ES-I3 (cell line): Measurements from ENCODE around the gene SIRPB2.

Source experiments
- H3K36me3 ChIP-seq: 2 replicates; pipeline ENCODE4 v1.6.1; 2013; ENCODE audit warnings: mild to moderate bottlenecking, low read length, control low read depth, moderate library complexity; ENCODE audit not compliant: insufficient read depth
- H3K4me1 ChIP-seq: 2 replicates; pipeline ENCODE4 v1.6.1; 2013; ENCODE audit warnings: mild to moderate bottlenecking, control low read depth, low read length; ENCODE audit not compliant: insufficient read depth
- H3K9ac ChIP-seq: 2 replicates; pipeline ENCODE4 v1.6.1; 2013; ENCODE audit warnings: low read depth, mild to moderate bottlenecking, low read length, moderate library complexity
- H3K9me3 ChIP-seq: 2 replicates; pipeline ENCODE4 v1.6.1; 2013; ENCODE audit warnings: mild to moderate bottlenecking, low read length, moderate library complexity; ENCODE audit not compliant: control insufficient read depth, insufficient read depth

SIRPB2 gene

GRCh38 chr20:1456300-1456699 lies 34.9 kb downstream of the SIRPB2 start:
- peaks cover 60% of the 10 kb centered on the region for H3K36me3 ChIP-seq
- peaks cover 15% of the 10 kb centered on the region for H3K9me3 ChIP-seq
- H3K4me1 ChIP-seq: no peaks in the 10 kb centered on the region
- no peak overlapping the region for H3K9ac ChIP-seq

- Histone ChIP-seq H3K9me3 (peaks cover 23% of the 10 kb centered on the region), H3K4me1 (no peaks in the 10 kb centered on the region), H3K9ac (no peak overlapping the region), H3K36me3 (peaks cover 70% of the 10 kb centered on the region)
Measured at GRCh38 chr20:1450926-1451491, 40.2 kb downstream of the SIRPB2 start.

- Histone ChIP-seq H3K36me3 (peaks cover 64% of the 10 kb centered on the region), H3K9me3 (peaks cover 23% of the 10 kb centered on the region), H3K4me1 (no peaks in the 10 kb centered on the region), H3K9ac (no peak overlapping the region)
Measured at GRCh38 chr20:1449370-1449769, 41.9 kb downstream of the SIRPB2 start.

GRCh38 chr20:1448081-1448620 lies 43.1 kb downstream of the SIRPB2 start:
- peaks cover 61% of the 10 kb centered on the region for H3K36me3 ChIP-seq

GRCh38 chr20:1446536-1446935 lies 44.7 kb downstream of the SIRPB2 start:
- Histone ChIP-seq H3K36me3 (peaks cover 52% of the 10 kb centered on the region), H3K4me1 (no peaks in the 10 kb centered on the region), H3K9me3 (peaks cover 10% of the 10 kb centered on the region), H3K9ac (no peak overlapping the region)

More at GRCh38 chr20:1448081-1448620, 43.1 kb downstream of the SIRPB2 start:
- Histone ChIP-seq H3K9me3 (peaks cover 17% of the 10 kb centered on the region), H3K9ac (no peak overlapping the region), H3K4me1 (no peaks in the 10 kb centered on the region)

GRCh38 chr20:1443085-1443484 lies 48.1 kb downstream of the SIRPB2 start:
- Histone ChIP-seq H3K9ac (no peak overlapping the region), H3K4me1 (no peaks in the 10 kb centered on the region), H3K36me3 (peaks cover 29% of the 10 kb centered on the region), H3K9me3 (no peaks in the 10 kb centered on the region)

GRCh38 chr20:1442304-1442703 lies 48.9 kb downstream of the SIRPB2 start:
- H3K4me1 ChIP-seq: no peaks in the 10 kb centered on the region
- peaks cover 28% of the 10 kb centered on the region for H3K36me3 ChIP-seq

GRCh38 chr20:1441133-1441532 lies 50.1 kb downstream of the SIRPB2 start:
- no peaks in the 10 kb centered on the region for H3K4me1 ChIP-seq
- peaks cover 24% of the 10 kb centered on the region for H3K36me3 ChIP-seq
- no peak overlapping the region for H3K9ac ChIP-seq
- H3K9me3 ChIP-seq: no peaks in the 10 kb centered on the region

More at GRCh38 chr20:1442304-1442703, 48.9 kb downstream of the SIRPB2 start:
- no peak overlapping the region for H3K9ac ChIP-seq
- no peaks in the 10 kb centered on the region for H3K9me3 ChIP-seq

- Histone ChIP-seq H3K9me3 (no peaks in the 10 kb centered on the region), H3K9ac (no peak overlapping the region), H3K4me1 (no peaks in the 10 kb centered on the region), H3K36me3 (peaks cover 23% of the 10 kb centered on the region)
Measured at GRCh38 chr20:1440024-1440423, 51.2 kb downstream of the SIRPB2 start.

- H3K9me3 ChIP-seq: no peaks in the 10 kb centered on the region
- peaks cover 7% of the 10 kb centered on the region; the same call in 1 of the 2 replicates for H3K36me3 ChIP-seq
- no peak overlapping the region for H3K9ac ChIP-seq
- no peaks in the 10 kb centered on the region for H3K4me1 ChIP-seq
Measured at GRCh38 chr20:1438361-1438760, 52.9 kb downstream of the SIRPB2 start.

- H3K36me3 ChIP-seq: peaks cover under 1% of the 10 kb centered on the region; the same call in 1 of the 2 replicates
- no peaks in the 10 kb centered on the region for H3K4me1 ChIP-seq
- no peaks in the 10 kb centered on the region for H3K9me3 ChIP-seq
- H3K9ac ChIP-seq: no peak overlapping the region
Measured at GRCh38 chr20:1437235-1437904, 53.9 kb downstream of the SIRPB2 start.

GRCh38 chr20:1436263-1436662 lies 55.0 kb downstream of the SIRPB2 start:
- Histone ChIP-seq H3K9me3 (no peaks in the 10 kb centered on the region), H3K4me1 (no peaks in the 10 kb centered on the region), H3K9ac (no peak overlapping the region), H3K36me3 (no peaks in the 10 kb centered on the region; the same call in 1 of the 2 replicates)

GRCh38 chr20:1435337-1435699 lies 55.9 kb downstream of the SIRPB2 start:
- Histone ChIP-seq H3K36me3 (no peaks in the 10 kb centered on the region; the same call in 1 of the 2 replicates), H3K9ac (no peak overlapping the region), H3K9me3 (no peaks in the 10 kb centered on the region), H3K4me1 (no peaks in the 10 kb centered on the region)

GRCh38 chr20:1434571-1435336 lies 56.5 kb downstream of the SIRPB2 start:
- Histone ChIP-seq H3K9me3 (no peaks in the 10 kb centered on the region), H3K4me1 (no peaks in the 10 kb centered on the region), H3K36me3 (no peaks in the 10 kb centered on the region; the same call in 1 of the 2 replicates), H3K9ac (no peak overlapping the region)
